Body of pancreas (tissue), 4 donors: Measurements from ENCODE around the gene MEA1.

Source experiments
- POLR2A ChIP-seq, 3 donors: fragments of 450-650 bp; IDR thresholded peaks; one replicate each; pipeline ENCODE4 v1.6.1; 2016; ENCODE audit warnings: antibody characterized with exemption in 3 of 3, mild to moderate bottlenecking in 2 of 3
- TF ChIP-seq, protein P1 (sequence below), 7 experiments: fragments of 450-650 bp in 4 of 7; fragments of 200-600 bp in 3 of 7; sonication (generic) in 3 of 7; IDR thresholded peaks; one replicate each; pipeline ENCODE4 v1.5.1; 2016 to 2019; ENCODE audit warnings: antibody characterized with exemption in 7 of 7

- TF ChIP-seq, protein P1, sequence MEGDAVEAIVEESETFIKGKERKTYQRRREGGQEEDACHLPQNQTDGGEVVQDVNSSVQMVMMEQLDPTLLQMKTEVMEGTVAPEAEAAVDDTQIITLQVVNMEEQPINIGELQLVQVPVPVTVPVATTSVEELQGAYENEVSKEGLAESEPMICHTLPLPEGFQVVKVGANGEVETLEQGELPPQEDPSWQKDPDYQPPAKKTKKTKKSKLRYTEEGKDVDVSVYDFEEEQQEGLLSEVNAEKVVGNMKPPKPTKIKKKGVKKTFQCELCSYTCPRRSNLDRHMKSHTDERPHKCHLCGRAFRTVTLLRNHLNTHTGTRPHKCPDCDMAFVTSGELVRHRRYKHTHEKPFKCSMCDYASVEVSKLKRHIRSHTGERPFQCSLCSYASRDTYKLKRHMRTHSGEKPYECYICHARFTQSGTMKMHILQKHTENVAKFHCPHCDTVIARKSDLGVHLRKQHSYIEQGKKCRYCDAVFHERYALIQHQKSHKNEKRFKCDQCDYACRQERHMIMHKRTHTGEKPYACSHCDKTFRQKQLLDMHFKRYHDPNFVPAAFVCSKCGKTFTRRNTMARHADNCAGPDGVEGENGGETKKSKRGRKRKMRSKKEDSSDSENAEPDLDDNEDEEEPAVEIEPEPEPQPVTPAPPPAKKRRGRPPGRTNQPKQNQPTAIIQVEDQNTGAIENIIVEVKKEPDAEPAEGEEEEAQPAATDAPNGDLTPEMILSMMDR (IDR thresholded peaks at IDR 0.05): no peak
- no peak for TF ChIP-seq POLR2A (IDR thresholded peaks at IDR 0.05)
These were observed 25.2 kb downstream of the MEA1 start for GRCh38 chr6:42988486-42989020.
